HG03097 (cell line): ENCODE results near the gene HHATL.

Experiments
- ATAC-seq: cut with Tn5 transposase; IDR thresholded peaks from one replicate; pipeline ENCODE4 v1.9.1; 2021; ENCODE audit not compliant: unreplicated experiment, low FRiP score

The HHATL gene

DNA sequence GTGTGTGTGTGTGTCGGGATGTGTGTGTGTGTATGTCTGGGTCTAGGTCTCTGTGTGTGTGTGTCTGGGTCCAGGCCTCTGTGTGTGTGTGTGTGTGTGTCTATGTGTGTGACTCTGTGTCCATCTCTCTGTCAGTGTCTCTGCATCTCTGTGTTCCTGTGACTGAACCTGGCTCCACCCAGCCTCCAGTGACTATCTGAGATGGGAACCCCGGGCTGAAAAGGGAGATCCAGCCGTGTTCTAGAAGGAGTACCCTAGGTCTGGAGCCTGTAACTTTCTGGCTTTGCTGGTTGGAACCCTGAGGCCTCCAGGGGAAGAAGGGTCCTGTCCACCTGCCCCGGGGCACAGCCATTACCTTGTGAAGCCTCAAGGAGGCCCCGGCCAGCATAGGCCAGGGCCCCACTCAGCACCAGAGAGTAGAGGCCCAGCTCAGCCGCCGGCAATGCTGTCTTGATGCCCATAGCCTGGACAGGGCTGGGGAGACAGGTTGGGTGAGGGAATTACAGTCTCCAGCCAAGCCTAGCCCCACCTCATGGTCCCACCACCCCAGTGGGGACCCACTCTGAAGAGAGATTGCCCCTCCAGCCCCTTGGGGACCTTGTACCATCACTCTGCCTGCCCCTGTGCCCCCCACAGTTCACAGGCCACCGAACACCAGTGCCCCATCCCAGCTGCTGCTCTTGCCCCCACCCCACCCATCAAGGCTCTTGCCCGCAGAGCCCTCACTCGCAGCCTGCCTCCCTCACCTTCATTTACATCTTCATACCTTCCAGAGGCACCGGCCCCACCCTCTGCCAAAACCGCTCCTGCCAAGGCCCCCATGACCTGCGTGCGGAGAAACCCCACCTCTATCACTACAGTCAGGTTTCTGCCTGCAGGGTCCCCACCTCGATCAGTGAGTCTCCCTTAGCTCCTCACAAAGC is 2.0 kb downstream of the HHATL start:
- ATAC-seq, result no peak

DNA sequence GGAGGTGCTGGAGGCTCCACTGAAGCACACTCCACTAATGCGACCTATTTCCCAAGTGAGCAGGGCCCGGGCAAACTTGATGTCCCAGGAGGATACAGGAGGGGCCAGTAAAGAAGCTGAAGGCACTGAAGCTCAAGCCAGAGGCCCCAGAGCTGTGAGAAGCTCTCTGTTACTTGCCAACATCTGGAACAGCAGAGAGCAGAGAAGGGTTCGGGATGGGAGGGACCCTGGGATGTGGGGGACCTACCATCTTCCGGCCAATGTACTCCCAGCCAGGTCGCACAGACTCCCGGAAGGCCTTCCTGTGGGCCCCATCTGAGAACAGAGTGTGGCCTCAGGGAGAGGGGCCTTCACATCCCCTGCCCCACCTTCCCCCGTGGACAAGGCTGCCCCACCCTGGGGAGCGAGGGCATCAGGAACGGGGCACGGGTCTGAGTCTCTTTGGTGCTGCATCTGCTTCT is 3.1 kb downstream of the HHATL start:
- ATAC-seq, result no peak

DNA sequence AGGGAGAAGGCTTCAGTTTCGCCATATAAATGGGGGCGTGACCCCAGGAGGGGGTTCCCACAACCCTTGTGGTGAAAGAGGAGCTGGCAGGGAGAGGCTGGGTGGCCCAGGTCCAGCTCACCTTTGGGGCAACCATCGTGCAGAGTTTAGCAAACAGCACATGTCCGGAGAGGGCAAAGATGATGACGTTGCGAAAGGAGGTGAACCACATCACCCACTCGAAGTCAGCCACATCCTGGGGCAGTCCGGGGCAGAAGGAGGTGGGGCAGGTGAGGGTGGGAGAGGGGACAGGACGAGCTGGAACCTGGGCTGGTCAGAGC is 3.7 kb downstream of the HHATL start:
- ATAC-seq, result no peak

DNA sequence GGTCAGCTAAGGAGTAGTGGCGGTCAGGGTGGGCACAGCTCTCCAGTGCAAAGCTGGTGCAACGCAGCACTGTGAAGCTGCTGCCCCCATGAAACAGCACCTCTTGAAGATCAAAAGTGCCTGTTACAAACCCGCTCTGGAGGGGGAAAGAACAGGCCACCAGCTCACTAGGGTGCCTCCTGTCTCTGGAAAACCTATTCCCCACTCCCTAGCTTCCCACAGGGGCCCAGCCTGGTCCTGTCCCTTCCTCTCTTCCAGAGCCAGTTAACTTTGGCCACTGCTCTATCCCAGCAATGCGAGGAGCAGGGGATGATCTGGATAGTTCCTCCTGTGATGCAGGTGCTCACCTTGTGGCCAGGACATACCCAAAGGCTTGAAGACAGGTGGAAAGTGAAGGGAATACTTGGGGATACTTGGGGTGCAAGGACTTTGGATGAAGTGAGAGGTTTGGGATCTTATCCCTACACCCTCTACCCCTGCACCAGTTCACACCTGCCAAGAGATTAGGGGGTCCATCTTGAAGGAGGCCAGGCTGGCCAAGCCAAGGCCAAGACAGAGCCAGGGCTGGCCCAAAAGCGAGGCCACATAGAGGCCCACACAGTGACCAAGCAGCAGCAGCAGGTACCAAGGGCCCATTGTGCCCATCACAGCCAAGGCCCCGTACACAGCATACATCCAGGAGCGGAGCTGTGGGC is 4.2 kb downstream of the HHATL start:
- ATAC-seq, result no peak

DNA sequence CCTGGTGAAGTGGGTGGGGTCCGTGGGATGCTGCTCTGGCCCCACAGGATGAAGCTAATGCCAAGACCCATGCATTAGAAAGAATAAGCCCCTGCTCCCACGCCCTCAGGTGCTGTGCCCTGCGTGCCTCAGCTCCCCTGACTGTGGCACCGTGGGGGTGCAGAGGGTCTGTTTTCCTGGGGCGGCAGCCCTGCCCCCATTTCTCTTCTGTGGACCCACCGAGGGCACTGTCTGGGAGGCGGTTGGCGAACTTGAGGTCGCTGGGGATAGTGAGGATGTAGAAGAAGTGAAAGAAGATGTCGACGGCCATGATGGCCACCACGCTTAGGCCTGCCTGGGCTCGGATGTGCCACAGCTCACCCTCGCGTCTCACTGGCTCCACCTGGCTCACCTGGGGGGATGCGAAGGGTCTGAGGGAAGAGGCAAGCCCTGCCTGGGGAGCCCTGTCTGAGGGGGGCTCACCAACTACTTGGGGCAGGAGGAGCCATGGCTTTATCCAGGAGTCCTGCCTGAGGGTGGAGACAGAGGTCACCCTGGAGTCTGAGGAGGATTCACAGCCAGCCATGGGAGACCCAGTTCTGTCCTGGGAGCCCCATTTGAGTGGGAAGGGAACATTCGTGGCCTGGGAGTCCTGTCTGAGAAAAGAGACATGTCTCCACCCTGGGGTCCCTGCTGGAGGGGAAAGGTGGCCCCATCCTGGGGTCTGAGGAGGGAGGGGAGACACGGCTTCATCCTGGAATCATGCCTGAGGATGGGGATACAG is 5.1 kb downstream of the HHATL start:
- ATAC-seq, result no peak

DNA sequence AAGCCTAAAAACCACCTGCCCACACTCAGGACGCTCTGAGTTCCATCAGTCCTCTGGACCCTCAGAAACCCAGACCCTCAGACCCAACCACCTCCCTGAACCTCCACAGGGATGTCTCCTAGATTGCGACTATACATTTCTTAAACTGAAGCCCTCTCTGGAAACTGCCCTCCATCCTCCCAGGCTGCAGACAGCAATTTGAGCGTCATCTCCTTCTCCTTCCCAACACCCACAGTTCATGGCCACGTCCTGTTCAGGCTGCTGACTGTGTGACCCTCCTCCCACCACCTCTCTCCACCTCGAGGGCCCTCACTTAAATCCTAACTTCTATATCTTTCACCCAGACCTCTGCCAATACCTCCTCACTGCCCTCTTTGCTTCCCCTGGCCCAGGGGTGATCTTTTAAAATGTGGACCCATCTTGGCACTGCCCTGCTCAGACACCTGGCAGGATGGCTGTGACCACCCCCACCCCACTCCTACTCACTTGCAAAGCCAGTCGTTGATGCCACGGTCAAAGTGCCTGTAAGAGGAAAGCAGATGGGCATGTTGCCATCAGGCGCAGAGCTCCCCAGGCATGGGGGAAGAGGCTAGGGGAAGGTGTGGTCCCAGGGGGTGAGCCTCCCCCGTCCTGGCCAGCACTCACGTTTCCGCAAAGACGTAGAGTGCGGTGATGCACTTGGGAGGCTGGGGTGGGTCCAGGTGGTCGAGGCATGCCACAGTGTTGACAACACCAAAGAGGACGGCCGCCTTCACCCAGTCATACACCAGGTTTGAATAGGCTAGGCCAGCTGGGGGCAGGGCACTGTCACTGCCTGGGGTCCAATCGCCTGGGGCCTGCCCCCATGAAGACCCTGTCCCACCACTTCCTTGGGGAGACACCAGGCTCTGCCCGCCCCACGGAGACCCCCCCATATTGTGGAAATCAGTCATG is 6.0 kb downstream of the HHATL start:
- ATAC-seq, result no peak

DNA sequence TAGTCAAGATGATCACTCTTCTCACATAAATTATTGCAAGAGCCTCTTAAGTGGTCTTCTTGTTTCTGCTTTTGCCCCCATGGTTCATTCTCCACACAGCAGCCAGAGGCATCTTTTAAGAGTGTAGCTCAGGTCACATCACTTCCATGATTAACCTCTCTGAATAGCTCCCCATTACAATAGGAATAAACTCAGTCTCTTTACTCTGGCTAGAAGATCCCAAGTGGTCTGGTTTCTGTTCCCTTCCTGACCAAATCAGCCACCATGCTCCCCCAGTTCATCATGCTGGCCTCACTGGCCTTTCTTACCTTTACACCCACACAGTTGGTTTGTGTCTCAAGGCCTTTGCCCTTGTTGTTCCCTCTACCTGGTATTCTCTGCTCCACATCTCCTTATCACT is 8.2 kb downstream of the HHATL start:
- ATAC-seq, result no peak

DNA sequence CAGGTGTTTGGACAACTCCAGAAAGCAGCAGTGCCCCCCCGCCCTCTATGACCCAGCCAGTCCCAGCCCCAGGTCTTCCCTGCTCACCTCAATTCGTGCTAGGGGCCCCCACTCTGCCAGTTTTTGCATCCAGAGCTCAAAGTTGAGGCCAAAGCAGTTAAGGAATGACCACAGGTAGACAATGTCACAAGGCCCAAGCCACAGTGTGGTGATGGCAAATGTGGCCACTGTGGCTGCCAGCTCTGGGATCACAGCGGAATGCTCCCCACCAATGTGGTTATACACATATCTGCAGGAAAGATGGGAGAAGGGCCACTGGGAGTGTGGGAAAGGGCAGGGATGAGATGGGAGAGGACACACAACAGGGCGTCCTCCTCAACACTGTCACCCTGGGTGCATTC is 9.1 kb downstream of the HHATL start:
- ATAC-seq, result no peak

DNA sequence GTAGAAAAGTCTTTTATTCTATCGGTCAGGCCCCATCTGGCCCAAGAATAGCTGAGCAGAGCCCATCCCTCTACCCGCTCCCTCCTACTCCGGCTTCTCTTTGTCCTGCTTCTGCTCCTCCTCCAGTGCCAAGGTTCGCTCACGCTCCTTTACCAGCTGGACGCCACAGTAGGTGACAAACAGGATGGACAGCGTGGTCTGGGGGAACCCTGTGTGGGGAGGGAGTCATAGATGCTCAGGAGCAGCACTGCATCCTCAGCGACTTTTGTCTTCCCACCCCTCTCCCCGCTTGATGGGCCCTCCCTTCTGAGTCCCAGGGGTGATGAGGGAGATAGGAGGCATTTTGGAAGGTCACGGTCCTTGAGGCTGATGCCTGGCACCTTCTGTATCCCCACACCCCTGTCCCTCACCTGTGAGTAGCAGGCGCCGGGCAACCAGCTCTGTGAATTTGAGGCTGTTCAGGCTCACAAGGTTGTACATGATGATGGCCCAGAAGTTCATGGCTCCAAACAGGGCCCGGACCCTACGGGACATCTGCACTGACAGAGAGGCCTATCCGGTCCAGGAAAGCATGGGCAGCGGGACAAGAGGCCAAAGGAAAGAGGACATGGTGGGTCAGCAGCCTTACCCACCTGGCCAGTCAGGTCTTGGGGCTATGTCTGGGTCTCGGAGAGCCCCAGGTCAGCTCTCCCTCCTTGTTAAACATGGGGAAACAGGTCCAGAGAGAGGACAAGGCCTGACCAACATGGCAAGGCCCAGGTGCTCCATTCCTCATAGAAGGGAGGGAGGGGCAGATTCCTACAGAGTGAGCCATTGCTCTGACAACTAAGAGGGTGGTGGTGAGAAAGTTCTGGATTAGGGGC is 9.7 kb downstream of the HHATL start:
- no peak for ATAC-seq

DNA sequence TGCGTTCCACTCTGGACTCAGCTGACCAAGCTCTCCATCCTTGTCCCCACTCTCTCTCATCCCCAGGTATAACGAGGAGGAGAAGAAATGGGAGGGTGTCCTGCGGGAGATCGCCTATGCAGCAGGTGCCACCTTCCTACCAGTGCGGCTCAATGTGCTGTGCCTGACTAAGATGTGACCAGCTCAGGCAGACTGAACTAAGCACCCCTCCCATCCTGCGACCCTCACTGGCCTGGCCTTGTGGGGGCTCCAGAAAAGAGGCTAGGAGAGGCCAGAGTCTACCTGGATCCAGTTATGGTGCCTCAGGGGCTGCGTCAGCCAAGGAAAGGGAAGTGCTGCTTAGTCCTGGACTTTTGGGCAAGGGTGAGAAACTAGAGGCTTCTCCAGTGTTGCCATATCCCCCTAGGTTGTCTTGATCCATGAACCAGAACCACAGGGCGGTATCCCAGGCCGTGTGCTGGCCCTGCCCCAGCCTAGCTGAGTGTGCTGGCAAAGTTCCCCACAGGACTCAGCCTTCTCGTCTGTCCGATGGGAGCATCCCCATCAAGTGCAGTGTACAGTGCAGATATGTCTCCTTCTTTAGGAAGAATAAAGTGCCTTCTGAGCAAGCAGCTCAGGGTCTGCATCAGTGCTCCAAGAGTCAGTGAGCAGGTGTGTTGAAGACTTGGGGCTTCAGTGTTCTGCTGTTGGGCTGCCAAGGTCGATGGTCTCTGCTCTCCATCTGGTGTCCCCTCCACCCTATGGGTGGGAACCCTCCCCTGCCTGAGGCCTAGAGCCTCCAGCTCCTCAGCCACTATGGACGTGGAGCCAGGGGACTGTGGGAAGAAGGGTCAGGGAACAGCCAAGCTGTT is 10.6 kb downstream of the HHATL start:
- ATAC-seq, result no peak

DNA sequence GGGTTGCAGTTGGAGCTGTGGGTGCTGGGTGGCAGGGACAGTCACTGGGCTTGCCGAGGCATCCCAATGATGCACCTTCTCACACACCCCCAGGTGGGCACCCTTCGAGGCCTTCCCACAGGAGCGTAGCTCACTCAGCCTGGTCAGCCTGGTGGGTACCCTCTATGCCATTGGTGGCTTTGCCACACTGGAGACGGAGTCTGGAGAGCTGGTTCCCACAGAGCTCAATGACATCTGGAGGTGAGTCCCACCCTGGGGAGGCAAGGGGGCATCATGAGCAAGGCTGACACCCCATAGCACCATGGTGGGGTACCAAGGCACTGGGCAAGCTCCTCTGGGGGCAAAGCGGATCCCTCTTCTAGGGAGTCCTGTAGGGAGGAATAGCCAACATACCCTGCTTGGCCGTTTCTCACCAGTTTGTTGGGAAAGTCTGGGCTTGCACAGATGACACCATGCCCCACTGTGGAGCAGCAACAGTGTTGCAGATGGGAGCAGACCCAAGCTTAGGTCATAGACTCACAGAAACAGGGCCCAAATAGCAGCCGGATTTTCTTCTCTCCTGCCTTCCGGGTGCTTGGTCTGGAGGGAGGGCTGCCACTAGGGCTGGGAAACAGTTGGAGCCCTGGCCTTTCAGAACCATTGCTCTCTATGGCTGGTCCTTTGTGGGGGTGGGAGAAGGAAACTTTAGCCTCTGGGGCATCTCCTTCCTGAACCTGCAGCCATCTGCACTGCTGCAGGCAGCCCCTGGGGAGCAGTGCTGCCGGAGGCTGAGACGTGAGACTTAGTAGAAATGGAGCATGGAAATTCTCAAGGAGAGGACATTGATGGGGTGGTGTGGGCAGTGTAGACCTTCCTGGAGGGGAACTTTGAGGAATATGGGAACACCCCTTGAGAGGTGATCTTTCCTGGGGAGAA is 11.6 kb downstream of the HHATL start:
- ATAC-seq, result no peak

DNA sequence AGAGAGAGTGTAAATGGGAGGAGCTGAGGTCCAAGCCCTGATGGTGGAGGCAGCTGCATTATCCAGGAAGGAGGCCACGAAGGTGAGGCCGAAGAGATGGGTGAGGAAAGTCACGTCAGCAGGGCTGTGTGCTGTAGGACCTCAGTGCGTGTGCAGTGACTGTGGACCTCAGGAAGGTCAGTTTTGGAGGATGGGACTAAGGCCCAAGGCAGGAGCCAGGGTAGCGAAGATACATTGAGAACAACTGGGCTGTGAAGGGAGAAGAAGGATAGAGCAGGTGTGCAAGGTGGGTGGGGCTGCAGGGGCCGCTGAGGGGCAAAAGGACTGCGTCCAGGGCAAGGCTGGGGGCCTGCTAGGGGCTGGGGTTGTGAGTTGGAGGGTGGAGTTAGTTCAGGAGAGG is 12.4 kb downstream of the HHATL start:
- ATAC-seq, result no peak

DNA sequence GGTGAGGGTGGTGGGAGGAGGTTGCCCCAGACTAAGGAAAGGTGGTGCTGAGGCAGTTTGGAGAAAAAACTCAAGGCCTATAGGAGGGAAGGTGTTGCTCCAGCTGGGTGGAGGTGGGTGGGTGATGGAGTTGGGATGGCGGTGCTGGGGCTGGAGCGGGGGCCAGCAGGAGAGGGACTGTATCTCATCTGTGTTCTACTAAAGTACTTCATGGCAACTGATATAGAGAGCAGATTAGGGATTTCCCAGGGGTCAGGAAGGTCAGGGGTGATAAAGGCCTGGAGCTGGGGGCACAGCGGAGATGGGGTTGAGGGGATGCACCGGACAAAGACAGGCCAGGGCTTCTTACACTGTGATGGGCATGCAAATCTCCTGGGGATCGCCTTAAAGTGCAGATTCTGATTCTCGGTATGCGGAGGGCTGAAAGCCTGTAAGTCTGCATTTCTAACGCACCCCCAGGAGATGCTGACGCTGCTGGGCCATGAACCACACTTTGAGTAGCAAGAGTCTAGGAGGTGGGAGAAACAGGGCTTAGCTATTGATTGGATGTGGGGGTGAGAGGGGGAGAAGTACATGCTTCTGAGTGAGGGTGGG is 13.1 kb downstream of the HHATL start:
- ATAC-seq, result no peak

DNA sequence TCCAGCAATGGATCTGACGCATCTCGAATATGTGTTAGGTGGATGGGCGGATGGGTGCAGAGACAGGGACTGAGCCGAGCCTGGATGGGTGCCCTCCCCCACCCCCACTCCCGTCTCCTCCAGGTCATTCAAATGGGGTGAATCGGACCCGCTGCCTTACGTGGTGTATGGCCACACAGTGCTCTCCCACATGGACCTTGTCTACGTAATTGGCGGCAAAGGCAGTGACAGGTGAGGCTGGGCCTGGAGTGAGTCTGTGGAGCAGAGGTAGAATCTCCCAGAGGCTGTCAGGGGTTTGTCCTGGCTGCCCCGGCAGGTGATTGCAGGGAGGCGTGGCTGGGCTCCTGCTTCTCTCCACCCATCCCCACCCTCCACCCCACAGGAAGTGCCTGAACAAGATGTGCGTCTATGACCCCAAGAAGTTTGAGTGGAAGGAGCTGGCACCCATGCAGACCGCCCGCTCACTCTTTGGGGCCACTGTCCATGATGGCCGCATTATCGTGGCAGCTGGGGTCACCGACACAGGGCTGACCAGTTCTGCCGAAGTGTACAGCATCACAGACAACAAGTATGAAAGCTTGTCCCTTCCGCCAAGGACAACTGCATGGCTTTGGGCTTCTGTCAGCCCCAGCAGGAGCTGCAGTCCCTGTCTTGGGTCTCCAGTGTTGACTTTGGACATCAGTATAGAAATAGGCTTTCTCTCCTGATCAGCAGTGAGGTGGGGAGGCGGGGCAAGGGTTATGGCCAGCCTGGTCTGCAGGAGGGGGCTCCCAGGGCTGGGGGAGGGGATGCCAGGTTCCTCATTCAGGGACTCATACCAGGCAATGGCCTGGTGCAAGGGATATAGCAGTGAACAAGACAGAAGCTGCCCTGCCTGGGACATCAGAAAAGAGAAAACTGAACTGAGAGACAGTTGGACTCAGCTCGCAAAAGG is 13.8 kb downstream of the HHATL start:
- ATAC-seq, result no peak

DNA sequence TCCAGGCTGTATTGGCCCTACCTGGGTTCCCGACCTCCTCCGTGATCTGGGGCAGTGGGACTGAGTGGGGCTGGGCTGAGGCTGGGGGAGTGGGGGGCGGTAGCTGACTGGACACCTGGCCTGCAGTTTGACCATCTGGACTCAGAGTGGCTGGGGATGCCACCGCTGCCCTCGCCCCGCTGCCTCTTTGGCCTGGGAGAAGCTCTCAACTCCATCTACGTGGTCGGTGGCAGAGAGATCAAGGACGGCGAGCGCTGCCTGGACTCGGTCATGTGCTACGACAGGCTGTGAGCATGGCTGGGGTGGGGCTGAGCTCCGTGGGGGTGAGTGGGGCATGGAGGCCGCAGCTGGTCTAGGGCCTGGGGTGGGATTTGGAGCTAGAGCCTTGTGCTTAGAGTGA is 14.6 kb downstream of the HHATL start:
- ATAC-seq, result no peak
